BLaER1 treated with 17β-estradiol and CSF1 and Interleukin-3, amounts not matched to agents 10 nM and 100 nM (cell line): ENCODE data around the gene OPHN1.

Experiments used
- H3K27ac ChIP-seq, 11 experiments: shearing (Covaris generic); formaldehyde crosslinking; 2 replicates each; pipeline ENCODE4 v1.8.1; 2022
- H3K27me3 ChIP-seq, 11 experiments: shearing (Covaris generic); formaldehyde crosslinking; 2 replicates each; pipeline ENCODE4 v1.8.1; 2022
- H3K36me3 ChIP-seq, 11 experiments: shearing (Covaris generic); formaldehyde crosslinking; 2 replicates each; pipeline ENCODE4 v1.8.1; 2022
- H3K4me1 ChIP-seq, 10 experiments: shearing (Covaris generic); formaldehyde crosslinking; 2 replicates each; pipeline ENCODE4 v1.8.1; 2022
- H3K4me2 ChIP-seq, 11 experiments: shearing (Covaris generic); formaldehyde crosslinking; 2 replicates each; pipeline ENCODE4 v1.8.1; 2022
- H3K4me3 ChIP-seq, 10 experiments: shearing (Covaris generic); formaldehyde crosslinking; 2 replicates each; pipeline ENCODE4 v1.8.1; 2022
- H3K9ac ChIP-seq, 11 experiments: shearing (Covaris generic); formaldehyde crosslinking; 2 replicates each; pipeline ENCODE4 v1.8.1; 2022
- H3K9me3 ChIP-seq, 11 experiments: shearing (Covaris generic); formaldehyde crosslinking; replicated peaks in 1 of 11; 2 replicates each; pipeline ENCODE4 v1.8.1; 2022
- H4K20me1 ChIP-seq, 11 experiments: shearing (Covaris generic); formaldehyde crosslinking; 2 replicates each; pipeline ENCODE4 v1.8.1; 2022
- Cebpa-rat ChIP-seq, 11 experiments: shearing (Covaris generic); IDR thresholded peaks; 2 replicates each; pipeline ENCODE4 v1.8.1; 2022

Gene OPHN1

GRCh38 chrX:68060506-68061205 lies 372.6 kb downstream of the OPHN1 start:
- no peak overlapping the region for H3K4me3 ChIP-seq
- no peaks in the 10 kb centered on the region for H3K27me3 ChIP-seq
- peaks cover 0 to 6% (median 0%) of the 10 kb centered on the region in 10 experiments; a peak in 4 of 20 replicates for H3K4me1 ChIP-seq
- H3K9me3 ChIP-seq: peaks cover 0 to 4% (median 0%) of the 10 kb centered on the region in 11 experiments; a peak in 1 of 22 replicates
- no peak overlapping the region for H3K4me2 ChIP-seq
- no peak overlapping the region for H3K9ac ChIP-seq
- no peaks in the 10 kb centered on the region for H3K36me3 ChIP-seq
- H3K27ac ChIP-seq: no peak overlapping the region
- no peak for TF ChIP-seq Cebpa-rat (IDR thresholded peaks at IDR 0.05)
- no peaks in the 10 kb centered on the region for H4K20me1 ChIP-seq

GRCh38 chrX:68059469-68059868 lies 373.8 kb downstream of the OPHN1 start:
- H3K9ac ChIP-seq: no peak overlapping the region
- H3K4me2 ChIP-seq: no peak overlapping the region
- no peaks in the 10 kb centered on the region for H3K36me3 ChIP-seq
- H3K4me1 ChIP-seq: peaks cover 0 to 2% (median 0%) of the 10 kb centered on the region in 10 experiments; a peak in 3 of 20 replicates
- no peak overlapping the region for H3K4me3 ChIP-seq
- H4K20me1 ChIP-seq: no peaks in the 10 kb centered on the region
- peaks cover 0 to 4% (median 0%) of the 10 kb centered on the region in 11 experiments; a peak in 1 of 22 replicates for H3K9me3 ChIP-seq
- TF ChIP-seq Cebpa-rat (IDR thresholded peaks at IDR 0.05): no peak
- H3K27ac ChIP-seq: no peak overlapping the region
- H3K27me3 ChIP-seq: no peaks in the 10 kb centered on the region

- no peak overlapping the region for H3K4me2 ChIP-seq
- no peaks in the 10 kb centered on the region for H3K9me3 ChIP-seq
- H3K4me3 ChIP-seq: no peak overlapping the region
- no peak overlapping the region for H3K27ac ChIP-seq
- no peaks in the 10 kb centered on the region for H3K4me1 ChIP-seq
- no peak for TF ChIP-seq Cebpa-rat (IDR thresholded peaks at IDR 0.05)
- H4K20me1 ChIP-seq: no peaks in the 10 kb centered on the region; a peak in 1 of 22 replicates
- H3K36me3 ChIP-seq: no peaks in the 10 kb centered on the region
- no peak overlapping the region for H3K9ac ChIP-seq
- no peaks in the 10 kb centered on the region for H3K27me3 ChIP-seq
Observed at GRCh38 chrX:68049466-68049865, 383.8 kb downstream of the OPHN1 start.

- Histone ChIP-seq H4K20me1 (no peaks in the 10 kb centered on the region; a peak in 1 of 22 replicates), H3K9me3 (no peaks in the 10 kb centered on the region), H3K36me3 (no peaks in the 10 kb centered on the region), H3K27me3 (no peaks in the 10 kb centered on the region), H3K4me1 (no peaks in the 10 kb centered on the region), H3K4me3 (no peak overlapping the region), H3K9ac (no peak overlapping the region), H3K27ac (no peak overlapping the region), H3K4me2 (no peak overlapping the region)
- TF ChIP-seq Cebpa-rat (IDR thresholded peaks at IDR 0.05): no peak
Observed at GRCh38 chrX:68048774-68049173, 384.5 kb downstream of the OPHN1 start.

GRCh38 chrX:68045008-68045577 lies 388.2 kb downstream of the OPHN1 start:
- Histone ChIP-seq H3K27me3 (no peaks in the 10 kb centered on the region), H3K9me3 (no peaks in the 10 kb centered on the region), H3K4me2 (no peak overlapping the region), H3K9ac (no peak overlapping the region), H4K20me1 (no peaks in the 10 kb centered on the region), H3K36me3 (no peaks in the 10 kb centered on the region), H3K27ac (no peak overlapping the region), H3K4me3 (no peak overlapping the region), H3K4me1 (no peaks in the 10 kb centered on the region)
- TF ChIP-seq Cebpa-rat (IDR thresholded peaks at IDR 0.05): no peak

- Histone ChIP-seq H3K36me3 (no peaks in the 10 kb centered on the region), H3K27ac (no peak overlapping the region), H3K27me3 (no peaks in the 10 kb centered on the region), H3K4me2 (no peak overlapping the region), H4K20me1 (no peaks in the 10 kb centered on the region), H3K4me3 (no peak overlapping the region), H3K9ac (no peak overlapping the region), H3K9me3 (no peaks in the 10 kb centered on the region), H3K4me1 (no peaks in the 10 kb centered on the region)
- no peak for TF ChIP-seq Cebpa-rat (IDR thresholded peaks at IDR 0.05)
Observed at GRCh38 chrX:68043713-68044438, 389.4 kb downstream of the OPHN1 start.

- no peak overlapping the region for H3K4me3 ChIP-seq
- no peak for TF ChIP-seq Cebpa-rat (IDR thresholded peaks at IDR 0.05)
Observed at GRCh38 chrX:68041110-68041509, 392.2 kb downstream of the OPHN1 start.

GRCh38 chrX:68018248-68019203 lies 414.8 kb downstream of the OPHN1 start:
- TF ChIP-seq Cebpa-rat (IDR thresholded peaks at IDR 0.05): no peak
- Histone ChIP-seq H3K27ac (no peak overlapping the region), H3K9me3 (peaks cover 17 to 30% (median 22%) of the 10 kb centered on the region in 11 experiments; a peak in 21 of 22 replicates), H3K27me3 (no peaks in the 10 kb centered on the region), H3K4me3 (no peak overlapping the region), H3K4me2 (no peak overlapping the region), H4K20me1 (no peaks in the 10 kb centered on the region), H3K36me3 (no peaks in the 10 kb centered on the region), H3K4me1 (no peaks in the 10 kb centered on the region), H3K9ac (no peak overlapping the region)

More at GRCh38 chrX:68041110-68041509, 392.2 kb downstream of the OPHN1 start:
- Histone ChIP-seq H3K4me2 (no peak overlapping the region), H3K4me1 (no peaks in the 10 kb centered on the region), H3K36me3 (no peaks in the 10 kb centered on the region), H3K9me3 (peaks cover 0 to 9% (median 1%) of the 10 kb centered on the region in 11 experiments; a peak in 5 of 22 replicates), H3K27ac (no peak overlapping the region), H3K9ac (no peak overlapping the region), H3K27me3 (no peaks in the 10 kb centered on the region), H4K20me1 (no peaks in the 10 kb centered on the region)
